HepG2 (cell line): ENCODE measurements around the gene AVPR1A. TPM values are rescaled to one million over a fixed set of nuclear protein-coding genes. Genes with fewer than 3 reads are reported as not detected.

Source experiments
- ATAC-seq: fragments of 200-7000 bp; cut with Tn5 transposase; 3 replicates; pipeline ENCODE4 v1.9.1; 2020; ENCODE audit warnings: mild to moderate bottlenecking, moderate library complexity
- BruUV-seq: library from RNA; stranded (reverse); fragments of 400-500 nt; replicated peaks from 2 replicates; lab custom pipeline; 2021; lab: Mats Ljungman, UMichigan
- CTCF ChIA-PET: fragments of 300-600 bp; formaldehyde crosslinking; extraction: SDS; loops from one replicate; lab custom pipeline; 2021; ENCODE audit warnings: low total read pairs, inconsistent platforms, low intra/inter-chr PET ratio; lab: Yijun Ruan, JAX
- POLR2A ChIA-PET: fragments of 350-600 bp; sonication (Branson Sonifier 250); formaldehyde crosslinking; loops from one replicate; lab custom pipeline; 2020; ENCODE audit warnings: antibody characterized with exemption, inconsistent platforms; lab: Yijun Ruan, JAX
- DNase-seq: peaks from one replicate; pipeline ENCODE4 v3.0.0-alpha.2; 2015; ENCODE audit warnings: low spot score
- FAIRE-seq: peaks from 3 replicates; lab custom pipeline; 2011; peaks lifted over from hg19 to GRCh38; lab: Jason Lieb, UNC
- H2AFZ ChIP-seq: one replicate; pipeline ENCODE4 v1.6.1; 2011; ENCODE audit warnings: low read length, inconsistent platforms
- H3K27ac ChIP-seq: fragments of 300-600 bp; 3 replicates; pipeline ENCODE4 v1.8.0; 2011; ENCODE audit warnings: mixed run types, mild to moderate bottlenecking, mixed read lengths, low read length, inconsistent platforms; ENCODE audit not compliant: insufficient read depth; ENCODE audit errors: extremely low read length
- H3K27me3 ChIP-seq, 2 experiments: fragments of 200-600 bp in 1 of 2; 2 replicates in 1 of 2; 3 replicates in 1 of 2; pipeline versions ENCODE4 v1.6.0 to v1.8.0; 2011; ENCODE audit warnings: low read length in 2 of 2, mild to moderate bottlenecking in 2 of 2, moderate library complexity in 2 of 2, inconsistent platforms in 1 of 2; ENCODE audit not compliant: insufficient read depth in 2 of 2, control insufficient read depth in 1 of 2
- H3K36me3 ChIP-seq, 2 experiments: fragments of 200-600 bp in 1 of 2; replicated peaks in 1 of 2; 2 replicates in 1 of 2; 3 replicates in 1 of 2; pipeline versions ENCODE4 v1.5.1 to v1.8.0; 2011; ENCODE audit warnings: low read length in 2 of 2, inconsistent platforms in 1 of 2; ENCODE audit not compliant: insufficient read depth in 2 of 2, control insufficient read depth in 1 of 2
- H3K4me1 ChIP-seq: 2 replicates; pipeline ENCODE4 v1.5.1; 2012; ENCODE audit warnings: low read length, inconsistent platforms; ENCODE audit not compliant: insufficient read depth
- H3K4me2 ChIP-seq: 2 replicates; pipeline ENCODE4 v1.6.0; 2011; ENCODE audit warnings: low read depth, low read length, inconsistent platforms
- H3K4me3 ChIP-seq, 3 experiments: fragments of 200-600 bp in 1 of 3; sonication (generic), shearing (Covaris generic) in 1 of 3; replicated peaks in 1 of 3; 2 replicates each; pipeline ENCODE4 v1.5.1; 2011 to 2016; ENCODE audit warnings: low read length in 3 of 3, inconsistent platforms in 2 of 3, low read depth in 2 of 3, mild to moderate bottlenecking in 2 of 3, control low read depth in 1 of 3, mixed read lengths in 1 of 3; ENCODE audit not compliant: insufficient read depth in 1 of 3
- H3K79me2 ChIP-seq: one replicate; pipeline ENCODE4 v1.6.1; 2011; ENCODE audit warnings: low read length, inconsistent platforms; ENCODE audit not compliant: insufficient read depth
- H3K9ac ChIP-seq: 2 replicates; pipeline ENCODE4 v1.6.0; 2011; ENCODE audit warnings: mild to moderate bottlenecking, low read depth, low read length, inconsistent platforms; ENCODE audit not compliant: insufficient read depth
- H3K9me3 ChIP-seq: 2 replicates; pipeline ENCODE4 v1.5.1; 2012; ENCODE audit warnings: mild to moderate bottlenecking, low read length
- H4K20me1 ChIP-seq: 2 replicates; pipeline ENCODE4 v1.6.0; 2011; ENCODE audit warnings: inconsistent platforms, mild to moderate bottlenecking, low read length, moderate library complexity; ENCODE audit not compliant: insufficient read depth
- CENPX ChIP-seq: sonication (generic); formaldehyde crosslinking; IDR thresholded peaks from 2 replicates; pipeline ENCODE4 v1.9.0; 2021; ENCODE audit warnings: mild to moderate bottlenecking, missing genetic modification reagents, moderate library complexity
- JDP2 ChIP-seq: sonication (generic); formaldehyde crosslinking; IDR thresholded peaks from 2 replicates; pipeline ENCODE4 v1.8.1; 2022; ENCODE audit warnings: missing genetic modification reagents, borderline replicate concordance
- MXD3 ChIP-seq: IDR thresholded peaks from 2 replicates; pipeline ENCODE4 v1.6.1; 2016; ENCODE audit warnings: mild to moderate bottlenecking, missing biosample characterization, missing genetic modification reagents
- REPIN1 ChIP-seq: sonication (generic); formaldehyde crosslinking; IDR thresholded peaks from 2 replicates; pipeline ENCODE4 v1.8.0; 2022; ENCODE audit warnings: missing genetic modification reagents, low read depth, mild to moderate bottlenecking, borderline replicate concordance
- SATB2 ChIP-seq: sonication (generic); formaldehyde crosslinking; IDR thresholded peaks from 2 replicates; pipeline ENCODE4 v1.5.0; 2020; ENCODE audit warnings: missing genetic modification reagents
- TGIF2 ChIP-seq: IDR thresholded peaks from 2 replicates; pipeline ENCODE4 v1.6.1; 2016; ENCODE audit warnings: control low read depth, missing compliant biosample characterization
- ZHX2 ChIP-seq, 2 experiments: sonication (generic) in 1 of 2; formaldehyde crosslinking in 1 of 2; IDR thresholded peaks; 2 replicates each; pipeline versions ENCODE4 v1.6.1 to v1.9.0; 2014 to 2022; ENCODE audit warnings: antibody characterized with exemption in 1 of 2, borderline replicate concordance in 1 of 2, inconsistent platforms in 1 of 2, low read depth in 1 of 2, missing genetic modification reagents in 1 of 2
- ZNF407 ChIP-seq: sonication (generic); formaldehyde crosslinking; IDR thresholded peaks from one replicate; pipeline ENCODE4 v1.5.1; 2020; ENCODE audit warnings: mild to moderate bottlenecking, missing genetic modification reagents; ENCODE audit errors: not compliant biosample characterization
- ZNF737 ChIP-seq: sonication (generic); formaldehyde crosslinking; IDR thresholded peaks from 2 replicates; pipeline ENCODE4 v1.5.0; 2020; ENCODE audit warnings: missing genetic modification reagents, mild to moderate bottlenecking, borderline replicate concordance
- WGBS: methylation state at CpG from one replicate; pipeline ENCODE4 v1.1.6; 2017; ENCODE audit warnings: low lambda C conversion rate; 5-methylcytosine and 5-hydroxymethylcytosine counted together
- in situ Hi-C: cut with HindIII; loops from 2 replicates; pipeline ENCODE4 v1.10.0; 2017; ENCODE audit warnings: low pct_unique_long_range_greater_than_20kb; ENCODE audit not compliant: extremely low pct_ligation_motif_present
- intact Hi-C: fragments of 100-400 bp; cut with micrococcal nuclease; formaldehyde crosslinking; loops from one replicate; pipeline ENCODE4 v1.10.0; 2022; ENCODE audit not compliant: unreplicated experiment
- polyA plus RNA-seq, 8 experiments: library from polyadenylated mRNA; depleted of rRNA in 3 of 8; stranded (reverse) in 7 of 8; unstranded in 1 of 8; fragments of >200 nt; fragmentation: Illumina TruSeq in 4 of 8; extraction: Trizol in 4 of 8; gene quantifications; 2 replicates each; pipeline versions ENCODE4 v1.2.1 to v1.2.3, GENCODE V29; 2011 to 2016; ENCODE audit warnings: low read depth in 4 of 8, missing spikeins in 1 of 8, mixed read lengths in 1 of 8; ENCODE audit not compliant: insufficient read depth in 1 of 8
- total RNA-seq, 5 experiments: library from RNA; depleted of rRNA; stranded (reverse); fragments of >200 nt; fragmentation: Illumina TruSeq; extraction: Trizol; gene quantifications; 2 replicates each; pipeline ENCODE4 v1.2.3, GENCODE V29; 2016; ENCODE audit warnings: low read depth in 1 of 5

Gene AVPR1A
- total and polyA plus RNA-seq, 2 of the 13 experiments (the other 11 are each of a cell fraction or from before 2014, with no cell fraction given) = not detected

GRCh38 chr12:63093711-63094110, 57.3 kb downstream of the AVPR1A start:
- no peak for FAIRE-seq
- ATAC-seq = no peak
- H3K9me3 ChIP-seq = no peaks in the 10 kb centered on the region
- WGBS = 22% methylated on average over 2 of the region's 2 CpGs
- 0 out of 5 replicates have a peak, but pooled peaks cover 0 to 3% of the 10 kb centered on the region in 2 experiments for H3K27me3 ChIP-seq
- ChIA-PET CTCF (no interaction called here), POLR2A (no interaction called here)
- H3K4me3 ChIP-seq = no peak overlapping the region
- peaks cover 22% of the 10 kb centered on the region for H3K4me1 ChIP-seq
- no peak overlapping the region for H3K4me2 ChIP-seq
- in situ Hi-C loops (no loop called here), intact Hi-C loops (no loop called here)
- no peaks in the 10 kb centered on the region for H3K36me3 ChIP-seq
- no peaks in the 10 kb centered on the region for H3K79me2 ChIP-seq
- DNase-seq = no peak
- no peak overlapping the region for H2AFZ ChIP-seq
- BruUV-seq = no TSS peak
- H4K20me1 ChIP-seq = no peaks in the 10 kb centered on the region
- no peak overlapping the region for H3K27ac ChIP-seq
- H3K9ac ChIP-seq = no peak overlapping the region
- no peak for TF ChIP-seq SATB2 (CRISPR knock-in tag)
- TF ChIP-seq TGIF2 = no peak
- no peak for TF ChIP-seq JDP2 (CRISPR knock-in tag)
- TF ChIP-seq ZNF407 (CRISPR knock-in tag) = no peak
- no peak for TF ChIP-seq ZNF737
- no peak for TF ChIP-seq ZHX2 (IDR thresholded peaks at IDR 0.05; ENCODE audit: low read depth)
- no peak for TF ChIP-seq ZHX2 (CRISPR knock-in tag; IDR thresholded peaks at IDR 0.05; ENCODE audit: borderline replicate concordance)
- TF ChIP-seq MXD3 = no peak
- no peak for TF ChIP-seq CENPX
- TF ChIP-seq REPIN1 = no peak
